Omental fat pad (tissue), 4 donors: ENCODE data around the gene U2AF1L4. TPM values are rescaled to one million over a fixed set of nuclear protein-coding genes. Genes with fewer than 3 reads are reported as not detected.

Source experiments
- ATAC-seq: fragments of 150-250 bp; one replicate; pipeline ENCODE4 v1.9.1; 2016; ENCODE audit warnings: mild to moderate bottlenecking, moderate library complexity; ENCODE audit not compliant: low FRiP score
- DNase-seq: peaks from one replicate; pipeline ENCODE4 v3.0.0-alpha.2; 2019; ENCODE audit warnings: low spot score
- total RNA-seq, 4 donors: library from RNA; depleted of rRNA; stranded (reverse); fragments of >200 nt; gene quantifications; one replicate each; pipeline ENCODE4 v1.1.0, GENCODE V29; 2016
- TF ChIP-seq, protein P1 (sequence below), 3 donors: fragments of 450-650 bp; IDR thresholded peaks; one replicate each; pipeline ENCODE4 v1.5.1; 2016 to 2017; ENCODE audit warnings: antibody characterized with exemption in 3 of 3, mild to moderate bottlenecking in 3 of 3, moderate library complexity in 2 of 3

Gene U2AF1L4
- total RNA-seq, 4 donors from 2014 or later, result 18.4 to 23.8 (median 22.9) TPM

DNA sequence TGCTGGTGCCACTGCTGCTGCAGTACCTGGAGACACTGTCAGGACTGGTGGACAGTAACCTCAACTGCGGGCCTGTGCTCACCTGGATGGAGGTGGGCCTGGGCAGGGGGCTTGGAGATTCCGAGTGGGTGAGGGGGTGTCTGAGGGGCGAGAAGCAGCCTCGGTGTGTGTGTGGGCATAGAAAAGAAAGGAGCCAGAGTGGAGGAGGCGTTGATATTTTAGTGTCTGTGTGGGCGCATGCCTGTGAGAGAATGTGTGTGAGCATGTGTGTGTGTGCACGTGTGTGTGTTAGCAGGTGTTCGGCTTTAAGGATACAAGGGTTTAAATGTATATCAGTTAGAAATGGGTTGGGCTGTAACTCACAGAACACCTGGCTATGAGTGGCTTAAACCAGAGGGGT is 33.8 kb upstream of the U2AF1L4 start:
- ATAC-seq, result no peak
- TF ChIP-seq, protein P1, sequence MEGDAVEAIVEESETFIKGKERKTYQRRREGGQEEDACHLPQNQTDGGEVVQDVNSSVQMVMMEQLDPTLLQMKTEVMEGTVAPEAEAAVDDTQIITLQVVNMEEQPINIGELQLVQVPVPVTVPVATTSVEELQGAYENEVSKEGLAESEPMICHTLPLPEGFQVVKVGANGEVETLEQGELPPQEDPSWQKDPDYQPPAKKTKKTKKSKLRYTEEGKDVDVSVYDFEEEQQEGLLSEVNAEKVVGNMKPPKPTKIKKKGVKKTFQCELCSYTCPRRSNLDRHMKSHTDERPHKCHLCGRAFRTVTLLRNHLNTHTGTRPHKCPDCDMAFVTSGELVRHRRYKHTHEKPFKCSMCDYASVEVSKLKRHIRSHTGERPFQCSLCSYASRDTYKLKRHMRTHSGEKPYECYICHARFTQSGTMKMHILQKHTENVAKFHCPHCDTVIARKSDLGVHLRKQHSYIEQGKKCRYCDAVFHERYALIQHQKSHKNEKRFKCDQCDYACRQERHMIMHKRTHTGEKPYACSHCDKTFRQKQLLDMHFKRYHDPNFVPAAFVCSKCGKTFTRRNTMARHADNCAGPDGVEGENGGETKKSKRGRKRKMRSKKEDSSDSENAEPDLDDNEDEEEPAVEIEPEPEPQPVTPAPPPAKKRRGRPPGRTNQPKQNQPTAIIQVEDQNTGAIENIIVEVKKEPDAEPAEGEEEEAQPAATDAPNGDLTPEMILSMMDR (IDR thresholded peaks at IDR 0.05), result no peak

DNA sequence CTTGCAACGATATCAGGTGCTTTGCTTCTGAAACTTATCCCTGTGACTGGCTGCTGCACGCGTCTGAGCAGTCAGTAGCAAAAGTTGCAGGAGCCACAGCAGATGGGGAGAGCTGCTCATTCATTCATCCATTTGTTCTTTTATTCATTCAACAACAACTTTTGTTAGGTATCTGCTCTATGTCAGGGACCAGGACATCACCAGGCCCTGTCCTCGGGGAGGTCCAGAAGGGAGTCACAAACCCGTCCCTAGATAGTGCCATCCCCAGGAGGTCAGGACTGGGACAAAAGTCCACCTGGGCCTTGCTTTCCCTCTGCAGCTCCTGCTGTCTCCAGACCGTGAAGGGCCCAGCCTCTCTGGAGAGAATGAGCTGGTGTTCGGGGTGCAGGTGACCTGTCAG is 32.7 kb upstream of the U2AF1L4 start:
- ATAC-seq (no peak), DNase-seq (no peak)
- TF ChIP-seq, protein P1 (IDR thresholded peaks at IDR 0.05), result no peak

More for the DNA sequence above, 33.8 kb upstream of the U2AF1L4 start:
- DNase-seq, result no peak

DNA sequence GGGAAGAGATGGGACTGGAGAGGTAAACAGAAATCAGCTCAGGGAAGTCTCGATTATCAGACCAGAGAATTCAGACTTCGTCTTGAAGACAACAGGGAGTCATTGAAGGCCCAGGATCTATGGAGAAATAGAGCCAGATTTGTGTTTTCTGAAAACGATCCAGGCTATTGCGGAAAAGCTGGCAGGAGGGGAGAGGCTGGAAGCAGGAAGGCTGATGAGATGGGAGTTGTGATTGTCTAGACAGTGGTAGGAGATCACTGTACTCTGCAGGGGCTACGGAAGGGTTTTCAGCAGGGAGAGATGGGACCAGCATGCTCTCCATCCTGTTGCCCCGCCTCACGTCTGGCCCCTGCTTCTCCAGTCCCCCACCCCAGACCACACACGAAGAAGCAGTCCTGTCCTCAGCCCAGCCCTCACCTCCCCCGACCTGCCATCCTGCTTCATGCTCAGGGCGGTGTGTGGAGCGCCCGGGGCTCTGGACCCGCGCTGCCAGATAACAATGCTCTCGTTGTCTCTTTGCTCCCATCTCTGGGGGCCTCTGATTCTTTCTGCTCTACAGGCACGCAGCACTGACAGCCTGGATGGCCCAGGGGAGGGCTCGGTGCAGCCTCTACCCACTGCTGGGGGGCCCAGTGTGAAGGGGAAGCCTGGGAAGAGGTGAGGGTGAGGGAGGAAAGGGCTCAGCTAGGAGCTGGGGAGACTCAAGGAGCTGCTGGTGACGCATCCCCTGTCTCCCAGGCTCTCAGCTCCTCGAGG is 32.0 kb upstream of the U2AF1L4 start:
- ATAC-seq (no peak), DNase-seq (no peak)
- TF ChIP-seq, protein P1 (IDR thresholded peaks at IDR 0.05), result no peak

DNA sequence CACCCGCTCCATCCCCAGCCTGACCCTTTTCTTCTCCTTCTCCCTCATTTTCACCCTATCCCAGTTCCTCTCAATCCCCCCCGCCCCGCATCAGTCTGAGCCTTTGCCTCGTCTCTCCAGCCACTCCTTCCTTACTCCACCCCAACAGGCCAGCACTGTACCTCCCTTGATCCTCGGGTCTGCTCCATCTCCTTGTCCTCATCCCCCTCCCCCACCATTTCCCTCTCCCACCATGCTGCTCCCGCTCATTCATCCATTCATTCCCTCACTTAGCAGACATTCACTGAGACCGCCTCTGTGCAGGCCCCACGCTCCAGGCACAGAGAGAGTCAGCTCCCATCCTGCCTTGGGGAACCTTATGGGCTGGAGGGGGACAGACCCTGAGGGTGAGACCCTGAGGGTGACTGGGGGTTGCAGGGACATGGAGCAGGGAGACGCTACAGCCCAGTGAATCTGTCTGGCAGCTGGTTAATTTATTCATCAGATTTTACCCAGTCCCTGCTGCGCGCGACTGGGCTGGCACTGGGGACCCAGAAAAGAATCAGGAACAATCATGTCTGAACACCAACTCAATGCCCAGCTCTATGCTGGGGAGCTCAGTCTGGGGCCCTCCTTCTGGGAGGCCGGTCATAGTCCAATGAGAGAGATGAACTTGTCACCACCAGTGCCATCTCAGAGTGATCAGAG is 31.0 kb upstream of the U2AF1L4 start:
- TF ChIP-seq, protein P1 (IDR thresholded peaks at IDR 0.05), result no peak
- DNase-seq (no peak), ATAC-seq (no peak)

DNA sequence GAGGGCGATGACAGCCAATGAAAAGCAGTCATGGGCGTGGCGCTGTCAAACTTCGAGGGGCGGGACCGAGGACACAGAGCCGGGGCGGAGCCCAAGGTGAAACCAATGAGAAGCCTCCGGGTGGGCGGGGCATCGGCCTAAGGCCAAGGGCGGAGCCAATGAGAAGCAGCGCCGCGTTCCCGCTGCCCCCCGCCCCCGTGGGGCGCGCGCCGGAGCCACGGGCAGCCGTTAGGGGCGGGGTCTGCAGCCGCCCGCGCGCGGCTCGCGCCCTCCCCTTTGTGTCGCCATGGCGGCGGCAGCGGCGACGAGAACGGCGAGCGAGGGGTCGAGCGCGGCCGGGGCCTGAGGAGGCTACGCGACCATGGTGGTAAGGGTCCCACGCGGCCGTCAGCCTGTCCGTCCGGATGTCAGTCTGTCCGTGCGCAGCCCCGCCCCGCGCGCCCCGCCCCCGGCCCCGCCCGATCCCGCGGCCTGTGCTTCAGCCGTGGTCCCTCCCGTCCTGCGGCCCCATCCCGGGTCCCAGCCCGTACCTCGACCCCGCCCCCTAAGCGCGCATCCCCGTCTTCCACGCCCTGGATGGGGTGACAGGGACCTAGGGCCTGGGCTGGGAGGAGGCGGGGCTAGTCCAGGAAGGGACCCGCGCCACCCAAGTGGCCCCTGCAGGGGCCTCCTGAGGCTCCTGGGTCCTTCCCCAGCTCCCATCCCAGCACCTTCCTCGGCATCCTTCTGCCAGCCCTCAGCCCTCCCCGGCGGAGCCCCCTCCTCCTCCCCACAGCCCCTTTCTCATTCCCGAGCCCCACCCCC is 30.3 kb upstream of the U2AF1L4 start, which contains the start of gene ARHGAP33:
ARHGAP33 (plus strand) TSS at position 267 of the 804 bp plus-strand sequence; CDS start at position 362, 95 bp downstream.
- TF ChIP-seq, protein P1 (IDR thresholded peaks at IDR 0.05), result no peak
- ATAC-seq (peak; percentile 98), DNase-seq (peak; percentile 98)

DNA sequence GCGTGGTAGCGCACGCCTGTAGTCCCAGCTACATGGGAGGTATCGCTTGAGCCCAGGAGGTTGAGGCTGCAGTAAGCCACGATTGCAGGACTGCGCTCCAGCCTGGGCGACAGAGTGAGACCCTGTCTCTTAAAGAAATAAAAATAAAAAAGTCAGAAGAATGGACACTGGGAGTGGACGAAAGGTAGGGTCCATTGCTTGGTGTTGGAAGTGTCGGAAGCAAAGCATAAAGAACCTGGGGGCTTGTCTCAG is 29.8 kb upstream of the U2AF1L4 start:
- ATAC-seq (peak; percentile 9), DNase-seq (no peak)

More for the DNA sequence above, 29.8 kb upstream of the U2AF1L4 start:
- TF ChIP-seq, protein P1 (IDR thresholded peaks at IDR 0.05), result no peak
